ENCODE measurements around the gene POLR3H.

DNA sequence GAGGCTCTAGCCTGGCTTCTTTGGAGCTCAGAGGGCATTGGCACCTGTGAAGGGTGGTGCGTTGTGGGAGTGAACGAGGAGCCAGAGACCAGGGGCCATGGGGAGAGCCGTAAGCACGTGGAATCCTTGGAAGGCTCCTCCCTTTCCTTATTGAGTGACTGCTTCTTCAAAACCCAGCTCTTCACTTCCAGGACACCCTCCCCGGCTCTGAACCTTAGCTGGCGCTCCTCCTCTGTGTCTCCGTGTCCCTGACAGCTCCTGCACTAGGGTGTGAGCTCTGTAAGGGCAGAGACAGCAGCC lies 26.3 kb downstream of the POLR3H start:
- TF ChIP-seq EZH2 (IDR thresholded peaks at IDR 0.05; ENCODE audit: borderline replicate concordance, control insufficient read depth, low read depth, low read length) (no peak), SIN3A (IDR thresholded peaks at IDR 0.05; ENCODE audit: low read depth, low read length) (no peak), POLR2A (IDR thresholded peaks at IDR 0.05; ENCODE audit: low read depth, low read length) (no peak), GATAD2B (conservative IDR thresholded peaks at IDR 0.05; ENCODE audit: low read depth) (no peak), RCOR1 (conservative IDR thresholded peaks at IDR 0.05; ENCODE audit: low read depth, low read length) (no peak), BACH1 (IDR thresholded peaks at IDR 0.05; ENCODE audit: borderline replicate concordance) (no peak)
- TF ChIP-seq, protein P1, sequence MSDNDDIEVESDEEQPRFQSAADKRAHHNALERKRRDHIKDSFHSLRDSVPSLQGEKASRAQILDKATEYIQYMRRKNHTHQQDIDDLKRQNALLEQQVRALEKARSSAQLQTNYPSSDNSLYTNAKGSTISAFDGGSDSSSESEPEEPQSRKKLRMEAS (IDR thresholded peaks at IDR 0.05; ENCODE audit: low read depth, low read length): no peak
- TF ChIP-seq, protein P2, sequence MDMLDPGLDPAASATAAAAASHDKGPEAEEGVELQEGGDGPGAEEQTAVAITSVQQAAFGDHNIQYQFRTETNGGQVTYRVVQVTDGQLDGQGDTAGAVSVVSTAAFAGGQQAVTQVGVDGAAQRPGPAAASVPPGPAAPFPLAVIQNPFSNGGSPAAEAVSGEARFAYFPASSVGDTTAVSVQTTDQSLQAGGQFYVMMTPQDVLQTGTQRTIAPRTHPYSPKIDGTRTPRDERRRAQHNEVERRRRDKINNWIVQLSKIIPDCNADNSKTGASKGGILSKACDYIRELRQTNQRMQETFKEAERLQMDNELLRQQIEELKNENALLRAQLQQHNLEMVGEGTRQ (IDR thresholded peaks at IDR 0.05; ENCODE audit: borderline replicate concordance, low read depth, low read length): no peak

All from GM12878 (cell line).